Inferior parietal cortex (tissue), 1 donor: ENCODE results near the gene GAMT.
"Not testable (repeated sequence)": the region's sequence is repeated elsewhere in the genome, so short reads cannot be mapped to it uniquely, and the experiment has no call there.

ENCODE experiments used
- DNase-seq: peaks from one replicate; pipeline ENCODE4 v3.0.0-alpha.2; 2016; ENCODE audit errors: extremely low spot score

Gene GAMT

DNA sequence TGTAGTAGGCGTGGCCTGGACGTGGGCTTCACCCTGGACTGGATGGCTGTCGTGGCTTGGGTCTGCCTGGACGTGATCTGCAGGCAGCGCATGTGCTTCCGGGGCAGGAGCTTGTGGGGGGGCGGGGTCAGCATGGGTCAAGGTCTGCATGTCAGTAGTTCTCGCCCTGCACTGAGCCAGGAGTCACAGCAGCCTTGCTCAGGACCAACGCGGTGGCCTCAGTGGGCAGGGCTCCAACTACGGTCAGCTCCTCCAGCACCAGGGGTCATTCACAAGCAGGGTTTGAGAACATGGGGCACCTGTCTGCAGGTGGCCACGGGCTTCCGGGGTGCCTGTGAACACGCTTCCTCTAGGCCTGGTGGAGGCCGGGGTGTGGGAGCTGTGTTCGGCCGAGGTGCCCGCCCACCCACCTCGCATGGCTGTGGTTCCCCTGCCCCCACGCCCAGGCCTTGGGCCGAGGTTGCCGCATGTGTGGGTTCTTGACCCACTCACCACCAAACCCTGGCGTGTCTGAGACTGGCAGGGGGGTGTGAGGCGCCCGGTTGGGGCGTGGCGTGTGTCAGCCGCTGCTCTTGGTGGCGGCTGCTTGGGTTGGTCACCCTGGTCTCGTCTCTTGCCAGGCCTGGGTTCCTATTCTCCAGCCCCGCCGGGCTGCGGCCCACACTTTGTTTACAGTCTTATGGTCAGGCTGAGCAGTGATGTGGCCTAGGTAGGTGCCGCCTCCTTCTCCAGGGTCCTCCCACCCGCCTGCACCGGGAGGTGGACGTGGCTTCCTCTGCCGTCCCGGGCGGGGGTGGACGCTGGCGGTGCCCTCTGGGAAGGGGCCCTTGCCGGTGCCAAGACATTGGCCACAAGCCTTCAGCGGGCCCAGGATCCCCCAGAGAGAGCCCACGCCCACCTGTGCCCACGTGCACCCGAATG, 32.0 kb upstream of the GAMT start:
- no peak for DNase-seq

DNA sequence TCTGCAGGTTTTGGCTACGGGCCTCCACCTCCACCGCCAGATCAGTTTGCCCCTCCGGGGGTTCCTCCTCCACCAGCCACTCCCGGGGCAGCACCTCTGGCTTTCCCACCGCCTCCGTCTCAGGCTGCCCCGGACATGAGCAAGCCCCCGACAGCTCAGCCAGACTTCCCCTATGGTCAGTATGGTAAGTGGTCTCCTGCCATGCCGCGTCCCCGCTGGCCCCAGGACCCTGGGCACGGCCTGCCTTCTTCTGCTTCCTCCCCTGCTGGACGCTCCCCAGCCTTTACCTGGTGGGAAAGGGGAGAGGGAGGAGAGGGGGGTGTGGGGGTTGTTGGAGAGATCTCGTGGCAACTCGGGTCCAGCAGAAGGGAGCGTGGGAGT, 31.2 kb upstream of the GAMT start:
- DNase-seq, result no peak

DNA sequence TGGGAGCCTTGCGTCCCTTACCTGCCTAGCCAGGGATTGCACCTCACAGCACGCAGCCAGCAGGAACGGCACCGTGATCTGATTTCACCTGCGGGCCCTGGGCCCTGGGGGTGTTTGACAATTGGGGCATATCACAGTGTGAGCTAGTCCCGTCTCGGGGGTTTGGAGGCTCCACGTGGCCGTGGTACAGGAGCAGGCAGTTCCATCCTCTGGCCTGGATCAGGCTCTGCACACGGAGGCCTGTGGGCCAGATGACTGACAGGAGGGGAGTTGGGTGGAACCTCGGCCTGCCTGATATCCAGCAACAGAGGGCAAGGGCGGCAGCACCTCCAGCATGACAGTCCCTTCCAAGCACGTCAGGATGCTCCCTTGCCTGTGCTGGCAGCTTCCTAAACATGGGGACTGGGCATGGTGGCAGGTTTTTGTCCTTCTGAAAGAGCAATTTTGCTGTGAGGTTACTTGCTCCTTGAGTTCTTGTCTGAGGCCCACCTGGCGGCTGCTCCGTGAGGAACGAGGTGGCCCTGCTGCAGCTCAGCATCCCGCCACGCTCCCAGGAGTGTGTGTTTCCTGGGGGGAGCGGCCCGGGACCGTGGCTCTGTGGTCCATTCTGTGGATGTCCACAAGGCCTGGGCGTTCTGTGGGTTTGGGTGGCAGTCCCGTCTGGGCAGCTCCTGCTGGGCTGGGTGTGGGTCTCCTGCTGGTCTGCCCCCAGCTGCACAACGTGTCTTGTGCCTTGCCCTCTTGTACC, 30.6 kb upstream of the GAMT start:
- no peak for DNase-seq

DNA sequence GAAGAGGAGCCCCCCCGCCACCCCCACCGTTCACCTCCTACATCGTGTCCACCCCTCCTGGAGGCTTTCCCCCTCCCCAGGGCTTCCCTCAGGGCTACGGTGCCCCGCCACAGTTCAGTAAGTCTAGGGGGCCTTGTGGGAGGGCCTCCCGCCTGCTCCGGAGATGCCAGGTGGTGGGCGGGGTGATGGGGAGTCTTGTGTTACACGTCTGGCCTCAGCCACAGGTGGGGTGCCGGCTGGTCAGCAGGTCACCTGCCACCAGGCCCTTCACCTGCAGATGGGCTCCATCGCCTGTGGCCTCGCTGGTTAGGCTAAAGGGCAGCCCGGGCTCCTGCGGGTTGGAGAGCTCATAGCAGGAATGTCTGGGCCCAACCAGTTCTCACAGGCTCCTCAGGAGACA, 28.9 kb upstream of the GAMT start:
- DNase-seq, result no peak

DNA sequence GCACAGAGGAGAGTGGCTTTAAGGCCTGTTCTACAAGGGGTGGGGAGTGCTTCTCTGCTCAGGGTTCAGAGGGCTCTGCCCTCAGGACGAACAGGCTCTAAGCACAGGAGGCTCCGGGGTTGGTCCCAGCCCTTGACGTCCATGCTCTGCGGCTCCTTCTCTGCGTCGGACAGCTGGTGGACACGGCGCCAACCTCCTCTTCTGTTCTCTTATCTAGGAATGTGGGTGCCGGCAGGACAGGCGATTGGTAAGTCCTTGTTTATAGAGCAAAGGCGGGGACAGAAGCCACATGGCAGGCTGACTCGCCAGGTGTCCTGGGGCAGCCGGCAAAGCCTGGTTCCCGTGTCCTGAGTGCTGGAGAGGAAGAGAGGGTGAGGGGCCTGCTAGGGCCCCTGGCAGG, 28.4 kb upstream of the GAMT start:
- DNase-seq, result no peak

DNA sequence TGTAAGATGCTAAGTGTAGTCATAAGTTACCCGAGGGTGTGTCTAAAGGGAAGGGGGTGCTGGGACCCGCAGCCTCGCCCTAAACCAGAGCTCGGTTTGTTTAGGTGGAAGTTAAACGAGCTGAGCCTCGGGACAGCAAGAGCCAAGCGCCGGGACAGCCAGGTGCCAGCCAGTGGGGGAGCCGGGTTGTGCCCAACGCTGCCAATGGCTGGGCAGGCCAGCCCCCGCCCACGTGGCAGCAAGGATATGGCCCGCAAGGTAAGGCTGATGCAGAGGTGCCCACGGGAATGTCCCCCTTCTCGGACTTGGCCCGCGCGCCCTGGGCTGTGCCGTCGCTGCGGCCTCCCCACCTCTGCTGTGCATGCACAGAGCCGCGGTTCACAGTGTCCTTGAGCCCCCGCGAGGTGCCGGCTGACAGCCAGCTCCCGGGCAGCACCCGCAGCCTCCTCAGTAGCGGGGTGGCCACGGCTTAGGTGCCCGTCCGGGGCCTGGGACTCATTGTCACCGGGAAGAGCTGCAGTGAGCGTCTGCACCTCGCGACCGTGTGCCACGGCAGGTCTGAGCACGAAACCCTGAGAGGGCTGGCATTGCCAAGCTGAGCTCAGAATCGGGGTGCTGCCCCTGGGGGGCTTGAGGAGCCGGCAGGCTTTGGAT, 27.5 kb upstream of the GAMT start:
- no peak for DNase-seq

DNA sequence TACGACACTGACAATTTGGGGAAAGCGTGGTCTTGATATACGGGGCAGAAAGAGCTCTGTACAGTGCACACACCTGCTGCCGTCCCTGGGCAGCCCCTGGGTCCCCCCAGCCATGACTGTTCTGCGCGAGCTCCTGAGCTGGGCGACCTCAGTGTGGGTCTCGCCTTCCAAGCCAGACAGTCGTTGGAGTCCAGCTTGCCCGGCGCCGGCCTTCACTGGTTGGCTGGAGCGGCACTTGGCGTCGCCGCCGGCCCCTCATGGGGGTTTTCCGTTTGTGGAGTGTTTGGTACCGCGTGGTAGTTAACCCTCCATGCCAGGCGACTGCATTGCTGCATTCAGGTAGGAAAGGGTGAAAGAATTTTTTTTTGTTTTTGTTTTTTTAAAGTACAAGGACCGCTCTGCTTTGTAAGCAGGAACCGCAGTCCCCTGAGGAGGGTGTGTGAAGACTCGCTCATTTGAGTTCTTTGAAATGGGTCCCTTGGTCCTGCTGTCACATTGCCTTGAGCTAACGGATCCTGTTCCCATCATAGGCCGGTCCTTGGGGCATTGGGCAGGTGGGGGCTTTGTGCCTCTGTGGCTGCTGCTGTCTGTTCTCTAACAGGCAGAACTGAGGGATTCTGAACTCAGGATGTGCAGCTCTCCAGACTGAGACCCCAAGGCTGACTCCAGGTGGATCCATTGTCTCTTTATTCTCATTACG, 26.0 kb upstream of the GAMT start:
- DNase-seq, result no peak

DNA sequence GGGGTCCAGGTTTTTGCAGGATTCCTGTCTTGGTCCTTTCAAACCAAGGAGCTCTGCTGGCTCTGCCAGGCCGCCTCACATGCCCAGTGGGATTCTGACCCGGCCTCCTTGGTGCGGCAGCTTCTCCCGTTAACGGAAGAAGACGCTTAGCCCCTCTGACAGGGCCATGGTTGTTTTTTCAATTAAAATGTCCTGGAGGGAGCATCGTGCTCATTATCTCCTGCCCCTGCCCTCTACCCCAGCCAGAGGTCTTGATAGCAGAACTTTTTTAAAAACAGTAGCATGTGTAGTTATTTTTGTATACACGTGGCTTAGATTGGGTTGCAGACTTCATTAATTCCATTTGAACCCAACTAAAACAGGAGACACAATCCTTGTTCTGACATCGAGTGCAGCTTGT, 25.4 kb upstream of the GAMT start:
- no peak for DNase-seq

DNA sequence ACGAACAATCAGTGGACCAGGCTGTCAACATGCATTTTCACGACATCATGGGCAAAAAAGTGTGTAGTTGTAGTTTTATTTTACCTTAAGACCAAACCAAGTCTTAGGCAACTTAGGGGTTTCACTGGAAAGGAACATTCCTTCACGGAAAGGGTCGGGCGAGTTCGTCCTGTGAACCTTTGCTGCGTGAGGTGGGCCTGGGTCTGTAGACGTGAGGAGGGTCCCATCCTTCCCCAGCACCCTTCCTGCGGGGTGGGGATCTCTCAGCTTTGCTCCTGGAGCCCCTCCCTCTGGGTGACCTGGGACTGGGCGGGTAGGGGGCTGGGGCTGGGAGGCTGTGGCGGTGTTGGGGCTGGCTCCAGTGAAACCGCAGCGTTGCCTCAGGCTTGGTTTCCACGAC, 24.6 kb upstream of the GAMT start:
- no peak for DNase-seq

DNA sequence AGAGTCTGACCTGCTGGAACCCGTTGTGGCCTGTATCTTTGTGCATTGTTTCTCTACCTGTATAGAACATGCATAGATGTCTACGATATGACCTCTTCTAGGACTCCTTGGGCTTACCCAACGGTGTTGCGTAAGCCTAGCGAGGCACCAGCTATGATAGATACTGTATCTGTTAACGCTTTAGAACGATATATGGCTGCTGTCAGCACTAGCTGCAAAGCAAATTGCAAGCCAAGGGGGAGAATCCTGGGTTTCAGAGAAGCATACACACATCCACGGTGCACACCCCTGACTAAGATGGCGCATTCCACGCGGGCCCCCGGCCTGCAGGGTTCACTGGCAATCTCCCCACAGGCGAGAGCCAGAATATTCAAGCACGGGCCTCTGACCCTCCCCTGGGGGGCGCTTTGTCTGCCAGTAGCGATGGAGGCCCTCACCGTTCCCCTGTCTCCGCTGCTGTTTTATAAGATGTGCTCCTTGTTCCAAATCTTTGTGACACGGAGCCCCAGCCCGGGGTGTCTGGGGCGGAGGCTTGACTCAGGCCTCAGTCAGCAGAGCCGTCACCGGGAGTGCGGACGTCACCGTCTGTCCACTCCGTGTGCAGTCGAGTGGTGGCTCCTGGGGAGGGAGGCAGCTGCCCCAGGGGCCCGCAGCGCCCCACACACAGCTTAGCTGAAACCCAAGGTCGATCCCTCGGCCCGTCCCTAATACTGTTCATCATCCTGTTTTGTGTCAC, 23.9 kb upstream of the GAMT start:
- DNase-seq, result no peak

DNA sequence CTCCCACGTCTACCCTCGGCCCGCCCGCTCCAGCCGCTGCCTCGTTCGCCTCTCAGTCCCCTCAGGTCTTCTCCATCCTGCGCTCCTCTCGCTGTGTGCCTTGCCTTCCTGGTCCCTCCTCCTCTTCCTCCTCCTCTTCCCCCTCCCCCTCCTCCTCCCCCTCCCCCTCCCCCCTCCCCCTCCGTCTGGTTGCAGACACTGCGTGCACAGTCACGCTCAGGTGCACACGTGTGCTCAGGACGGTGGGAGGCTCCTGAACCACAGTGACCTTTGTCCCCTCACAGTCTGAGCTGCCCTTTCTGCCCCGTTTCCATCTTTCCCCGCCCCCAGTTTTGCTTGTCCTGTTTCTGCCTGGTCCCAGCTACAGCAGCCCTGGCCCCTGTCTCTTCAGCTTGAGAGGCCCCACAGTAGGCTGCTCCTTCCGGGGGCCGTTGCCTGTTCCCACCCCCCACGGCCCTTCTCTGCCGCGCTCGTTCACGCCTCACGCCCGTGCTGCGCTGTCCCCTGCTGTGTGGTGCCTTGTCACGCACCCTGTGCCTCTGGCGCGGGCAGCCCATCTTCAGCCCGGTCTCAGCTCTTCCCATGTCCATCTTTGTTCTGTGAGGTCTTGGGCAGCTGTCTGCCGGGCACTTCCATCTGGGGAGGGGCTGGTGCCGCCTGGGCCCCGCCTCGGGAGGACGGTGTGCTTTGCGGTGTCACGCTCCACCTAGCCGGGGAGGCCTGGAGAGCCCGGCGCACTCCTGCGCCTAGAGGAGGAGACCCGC, 23.0 kb upstream of the GAMT start:
- DNase-seq, result no peak

DNA sequence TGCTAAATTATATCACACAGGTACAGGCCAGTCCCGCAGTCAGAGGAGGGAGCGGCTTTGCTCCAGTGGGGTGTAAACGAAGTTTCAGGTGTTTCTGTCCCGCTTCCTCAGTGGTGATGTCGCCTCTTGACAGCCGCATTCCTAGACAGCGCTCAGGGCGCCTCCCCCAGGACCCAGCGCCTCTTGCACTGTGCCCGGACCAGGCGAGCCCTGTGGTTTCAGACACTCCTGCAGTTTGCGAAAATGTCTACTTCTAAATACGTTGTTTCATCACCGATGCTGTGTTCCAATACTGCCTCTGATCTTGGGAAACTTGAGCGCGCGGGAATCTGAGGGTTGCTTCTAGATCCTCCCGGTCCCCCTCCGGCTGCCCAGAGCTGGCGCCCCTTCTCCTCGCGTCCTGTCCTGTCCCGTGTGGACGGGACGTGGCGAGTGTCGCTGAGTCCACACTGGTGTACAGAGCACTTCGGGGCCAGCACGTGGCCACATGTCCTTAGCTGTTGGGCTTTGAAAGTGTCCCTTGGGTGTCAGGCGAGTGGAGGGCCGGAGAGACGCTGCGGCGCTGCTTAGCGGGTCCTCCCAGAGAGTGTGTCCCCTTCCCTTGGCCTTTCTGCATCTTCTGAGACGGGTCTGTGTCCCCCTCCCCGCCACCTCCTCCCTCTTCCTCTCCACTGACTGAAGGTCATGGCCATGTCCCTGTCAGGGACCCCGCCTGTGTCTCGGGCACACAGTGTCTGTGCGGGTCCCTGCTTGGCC, 22.3 kb upstream of the GAMT start:
- DNase-seq, result no peak

DNA sequence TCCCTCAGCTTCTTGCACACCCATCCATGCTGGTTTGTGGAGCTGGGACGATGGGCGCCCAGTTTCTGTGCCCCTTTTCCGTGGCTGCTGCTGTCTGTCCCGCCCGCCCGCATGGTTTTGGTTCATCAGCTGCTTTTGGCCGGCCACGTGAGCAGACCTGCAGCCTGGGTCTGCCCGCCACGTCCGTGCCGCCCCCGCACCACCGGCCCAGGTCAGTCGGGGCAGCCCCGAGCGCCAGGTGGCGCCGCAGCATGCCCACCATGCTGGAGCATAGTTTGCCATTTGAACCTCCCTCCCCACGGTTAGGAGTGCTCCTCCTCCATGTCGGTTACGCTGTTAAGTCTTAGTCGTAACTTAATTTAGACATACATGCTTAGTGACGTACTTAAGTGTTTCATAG, 21.6 kb upstream of the GAMT start:
- DNase-seq, result no peak

DNA sequence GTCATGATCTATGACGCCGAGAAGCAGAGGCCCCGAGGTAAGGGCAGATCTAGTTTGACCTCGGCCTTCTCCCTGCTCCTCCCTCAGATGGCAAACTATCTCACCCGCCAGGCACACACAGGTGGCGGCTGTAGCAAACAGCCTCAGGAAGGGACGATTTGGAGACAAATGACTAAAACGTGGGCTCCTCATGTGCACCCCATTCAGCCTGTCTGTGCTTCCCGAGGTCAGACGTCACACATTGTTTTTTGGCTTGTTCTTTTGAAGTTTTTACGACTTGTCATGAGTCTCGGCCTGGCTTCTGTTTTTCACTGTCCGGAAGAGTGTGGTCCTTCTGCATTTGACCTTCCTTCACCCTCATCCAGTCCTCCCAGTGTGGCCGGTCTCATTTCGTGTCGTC, 21.0 kb upstream of the GAMT start:
- DNase-seq, result no peak

DNA sequence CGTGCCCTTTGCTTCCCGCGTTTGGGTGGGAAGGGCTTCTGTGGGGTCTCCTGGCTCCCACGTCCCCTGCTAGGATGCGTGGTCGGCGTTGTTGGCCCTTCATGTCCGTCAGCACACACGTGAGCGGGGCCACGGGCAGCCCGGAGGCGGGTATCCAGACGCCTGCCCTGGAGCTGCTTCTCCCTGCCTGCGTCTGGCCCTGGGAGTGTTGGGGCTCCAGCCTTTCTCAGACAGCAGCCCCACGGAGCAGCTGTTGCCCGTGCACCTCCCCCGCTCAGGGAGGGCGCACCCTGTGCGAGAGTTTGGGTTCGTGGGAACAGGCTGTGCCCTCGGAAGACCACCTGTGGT, 20.6 kb upstream of the GAMT start:
- no peak for DNase-seq

DNA sequence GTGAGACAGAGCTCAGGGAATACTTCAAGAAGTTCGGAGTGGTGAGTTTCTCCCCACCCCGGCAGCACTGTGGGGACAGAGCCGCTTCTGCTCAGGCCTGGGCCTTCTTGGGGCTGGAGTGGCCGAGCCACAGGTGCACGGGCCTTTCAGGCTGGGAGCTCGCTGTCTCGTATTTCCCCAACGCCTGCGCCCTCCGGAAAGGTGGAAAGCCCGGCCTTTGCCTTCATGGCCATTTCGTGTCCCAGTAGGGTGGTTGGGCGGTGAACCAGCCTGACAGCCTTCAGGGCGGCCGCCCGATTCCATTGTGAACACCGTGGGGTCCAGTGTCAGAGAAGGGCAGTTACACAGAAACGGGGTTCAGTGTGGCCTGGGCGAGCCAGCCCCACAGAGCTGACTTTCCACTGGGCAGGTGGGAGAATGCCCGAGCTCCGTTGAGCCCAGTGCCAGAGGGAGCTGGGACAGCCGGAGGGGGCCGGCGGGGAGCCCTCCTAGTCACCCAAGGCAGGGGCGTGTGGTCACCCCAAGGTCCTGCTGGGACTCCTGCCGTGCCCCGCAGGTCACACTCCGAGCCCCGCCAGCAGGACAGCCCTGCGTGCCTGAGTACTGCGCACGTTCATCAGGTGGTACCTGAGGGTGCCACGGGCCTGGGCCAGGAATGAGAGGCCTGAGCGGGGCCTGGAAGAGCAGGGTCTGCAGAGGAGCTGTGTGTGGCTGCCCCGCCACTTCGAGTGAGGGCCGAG, 20.0 kb upstream of the GAMT start:
- DNase-seq, result no peak

DNA sequence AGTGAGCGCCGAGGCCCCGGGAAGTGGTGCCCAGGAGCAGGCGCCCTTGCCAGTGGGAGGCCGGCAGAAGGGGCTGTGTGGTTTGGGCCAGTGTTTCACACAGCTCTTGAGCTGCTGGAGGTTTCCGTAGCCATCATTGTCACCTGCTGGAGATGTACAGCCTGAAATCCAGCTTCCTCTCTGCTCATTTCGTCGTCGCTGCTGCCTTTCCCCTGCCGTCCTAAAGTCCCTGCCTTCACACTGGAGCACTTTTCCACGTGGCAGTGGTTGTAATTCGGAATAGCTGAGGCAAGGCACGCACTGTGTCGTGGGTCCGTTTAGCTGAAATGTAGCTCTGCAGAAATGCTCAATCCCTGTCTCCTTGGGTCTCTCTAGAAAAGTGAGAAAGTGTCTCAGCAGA, 19.2 kb upstream of the GAMT start:
- no peak for DNase-seq

DNA sequence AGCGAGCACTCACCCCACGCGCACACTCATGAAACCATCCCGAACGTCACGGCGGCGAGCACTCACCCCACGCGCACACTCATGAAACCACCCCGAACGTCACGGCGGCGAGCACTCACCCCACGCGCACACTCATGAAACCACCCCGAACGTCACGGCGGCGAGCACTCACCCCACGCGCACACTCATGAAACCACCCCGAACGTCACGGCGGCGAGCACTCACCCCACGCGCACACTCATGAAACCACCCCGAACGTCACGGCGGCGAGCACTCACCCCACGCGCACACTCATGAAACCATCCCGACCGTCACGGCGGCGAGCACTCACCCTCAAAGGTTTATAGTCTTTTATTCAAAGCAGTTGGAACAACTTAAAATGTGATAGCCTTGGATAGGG, 18.7 kb upstream of the GAMT start:
- not testable (repeated sequence) for DNase-seq
